ENCODE measurements around the gene GNAI3.

GNAI3 gene

GRCh38 chr1:109503935-109504334 lies 44.5 kb upstream of the GNAI3 start:
- no peak overlapping the region for H3K4me3 ChIP-seq (ENCODE audit: low read depth, low read length)
- no peak for DNase-seq (ENCODE audit: low read depth)
- TF ChIP-seq CTCF (conservative IDR thresholded peaks at IDR 0.05; ENCODE audit: low read depth, low read length): no peak

- H3K4me3 ChIP-seq (ENCODE audit: low read depth, low read length): no peak overlapping the region
- TF ChIP-seq CTCF (conservative IDR thresholded peaks at IDR 0.05; ENCODE audit: low read depth, low read length): no peak
- no peak for DNase-seq (ENCODE audit: low read depth)
Measured at GRCh38 chr1:109504974-109505373, 43.4 kb upstream of the GNAI3 start.

GRCh38 chr1:109508001-109508872 lies 40.2 kb upstream of the GNAI3 start:
- H3K4me3 ChIP-seq (ENCODE audit: low read depth, low read length): no peak overlapping the region
- no peak for TF ChIP-seq CTCF (conservative IDR thresholded peaks at IDR 0.05; ENCODE audit: low read depth, low read length)
- no peak for DNase-seq (ENCODE audit: low read depth)

GRCh38 chr1:109508873-109509175 lies 39.6 kb upstream of the GNAI3 start:
- DNase-seq (ENCODE audit: low read depth): no peak
- TF ChIP-seq CTCF (conservative IDR thresholded peaks at IDR 0.05; ENCODE audit: low read depth, low read length): no peak
- peak overlapping the region; percentile 64 for H3K4me3 ChIP-seq (ENCODE audit: low read depth, low read length)

- DNase-seq (ENCODE audit: low read depth): peak; percentile 26
- no peak for TF ChIP-seq CTCF (conservative IDR thresholded peaks at IDR 0.05; ENCODE audit: low read depth, low read length)
- peak within 1 kb of the TSS; percentile 64 for H3K4me3 ChIP-seq (ENCODE audit: low read depth, low read length)
Measured at GRCh38 chr1:109509176-109510134, 39.0 kb upstream of the GNAI3 start, which contains the start of gene AMIGO1. Gene AMIGO1, minus strand, starts transcription at chr1:109509727. Its CDS starts 815 bp downstream, at chr1:109508912.

GRCh38 chr1:109513110-109513710 lies 35.2 kb upstream of the GNAI3 start:
- no peak for DNase-seq (ENCODE audit: low read depth)
- H3K4me3 ChIP-seq (ENCODE audit: low read depth, low read length): no peak overlapping the region
- no peak for TF ChIP-seq CTCF (conservative IDR thresholded peaks at IDR 0.05; ENCODE audit: low read depth, low read length)
